HepG2 (cell line): ENCODE data around the gene ADCY10. TPM values are rescaled to one million over a fixed set of nuclear protein-coding genes. Genes with fewer than 3 reads are reported as not detected.
A peak's percentile ranks its signal among the peaks of the same experiment; 100 is the strongest.

ENCODE experiments used
- AKAP8 ChIP-seq: sonication (generic); formaldehyde crosslinking; IDR thresholded peaks from 2 replicates; pipeline ENCODE4 v1.5.1; 2020; ENCODE audit warnings: mild to moderate bottlenecking, missing genetic modification reagents
- CCAR2 ChIP-seq: fragments of 200-400 bp; formaldehyde crosslinking; optimal IDR thresholded peaks from 2 replicates; pipeline ENCODE3; 2018; ENCODE audit warnings: low read depth, mild to moderate bottlenecking, low read length, moderate library complexity
- CREM ChIP-seq, 2 experiments: sonication (generic) in 1 of 2; formaldehyde crosslinking in 1 of 2; IDR thresholded peaks; 2 replicates each; pipeline versions ENCODE4 v1.4.0 to v1.6.1; 2016 to 2020; ENCODE audit warnings: antibody characterized with exemption in 1 of 2, mild to moderate bottlenecking in 1 of 2, missing genetic modification reagents in 1 of 2
- CSRNP2 ChIP-seq: sonication (generic); formaldehyde crosslinking; conservative IDR thresholded peaks from 2 replicates; pipeline ENCODE4 v1.8.0; 2022; ENCODE audit warnings: low read depth, missing genetic modification reagents
- ESRRA ChIP-seq: sonication (generic); formaldehyde crosslinking; IDR thresholded peaks from 2 replicates; pipeline ENCODE4 v1.5.1; 2020; ENCODE audit warnings: mild to moderate bottlenecking, low read depth, missing genetic modification reagents
- KDM5A ChIP-seq: fragments of 200-600 bp; sonication (generic); IDR thresholded peaks from 2 replicates; pipeline ENCODE4 v1.7.0; 2018; ENCODE audit warnings: antibody characterized with exemption, mild to moderate bottlenecking, low read length, borderline replicate concordance
- MED1 ChIP-seq: sonication (generic); formaldehyde crosslinking; IDR thresholded peaks from 2 replicates; pipeline ENCODE4 v1.4.0; 2020; ENCODE audit warnings: missing genetic modification reagents
- RCOR2 ChIP-seq: IDR thresholded peaks from 2 replicates; pipeline ENCODE4 v1.6.1; 2016; ENCODE audit warnings: missing biosample characterization, missing genetic modification reagents
- RFXAP ChIP-seq: sonication (generic); formaldehyde crosslinking; IDR thresholded peaks from 2 replicates; pipeline ENCODE4 v1.4.0; 2020; ENCODE audit warnings: missing genetic modification reagents, borderline replicate concordance
- SPEN ChIP-seq: sonication (generic); formaldehyde crosslinking; IDR thresholded peaks from 2 replicates; pipeline ENCODE4 v1.5.1; 2020; ENCODE audit warnings: low read depth, mild to moderate bottlenecking, missing genetic modification reagents
- ZNF232 ChIP-seq: sonication (generic); formaldehyde crosslinking; IDR thresholded peaks from 2 replicates; pipeline ENCODE4 v1.4.0; 2020; ENCODE audit warnings: missing genetic modification reagents, borderline replicate concordance
- ZNF333 ChIP-seq: sonication (generic); formaldehyde crosslinking; IDR thresholded peaks from 2 replicates; pipeline ENCODE4 v1.4.0; 2020; ENCODE audit warnings: mild to moderate bottlenecking, missing genetic modification reagents, borderline replicate concordance
- ZNF569 ChIP-seq: sonication (generic); formaldehyde crosslinking; IDR thresholded peaks from 2 replicates; pipeline ENCODE4 v1.5.0; 2020; ENCODE audit warnings: mild to moderate bottlenecking, missing genetic modification reagents, moderate library complexity, borderline replicate concordance
- ZNF761 ChIP-seq: sonication (generic); formaldehyde crosslinking; conservative IDR thresholded peaks from 2 replicates; pipeline ENCODE4 v1.4.0; 2020; ENCODE audit warnings: mild to moderate bottlenecking, missing genetic modification reagents
- ZSCAN22 ChIP-seq: sonication (generic); formaldehyde crosslinking; IDR thresholded peaks from 2 replicates; pipeline ENCODE4 v1.4.0; 2020; ENCODE audit warnings: mild to moderate bottlenecking, missing genetic modification reagents
- ZZZ3 ChIP-seq: sonication (generic); formaldehyde crosslinking; IDR thresholded peaks from 2 replicates; pipeline ENCODE4 v1.4.0; 2020; ENCODE audit warnings: missing genetic modification reagents, mild to moderate bottlenecking, borderline replicate concordance
- polyA plus RNA-seq, 8 experiments: library from polyadenylated mRNA; depleted of rRNA in 3 of 8; stranded (reverse) in 7 of 8; unstranded in 1 of 8; fragments of >200 nt; fragmentation: Illumina TruSeq in 4 of 8; extraction: Trizol in 4 of 8; gene quantifications; 2 replicates each; pipeline versions ENCODE4 v1.2.1 to v1.2.3, GENCODE V29; 2011 to 2016; ENCODE audit warnings: low read depth in 4 of 8, missing spikeins in 1 of 8, mixed read lengths in 1 of 8; ENCODE audit not compliant: insufficient read depth in 1 of 8
- total RNA-seq, 5 experiments: library from RNA; depleted of rRNA; stranded (reverse); fragments of >200 nt; fragmentation: Illumina TruSeq; extraction: Trizol; gene quantifications; 2 replicates each; pipeline ENCODE4 v1.2.3, GENCODE V29; 2016; ENCODE audit warnings: low read depth in 1 of 5
- TF ChIP-seq, protein P1 (sequence below): sonication (generic); formaldehyde crosslinking; IDR thresholded peaks from 2 replicates; pipeline ENCODE4 v1.8.0; 2022; ENCODE audit warnings: missing genetic modification reagents, mild to moderate bottlenecking, inconsistent platforms, borderline replicate concordance
- TF ChIP-seq, protein P2 (sequence below): sonication (generic); formaldehyde crosslinking; IDR thresholded peaks from 2 replicates; pipeline ENCODE4 v1.4.0; 2020; ENCODE audit warnings: missing genetic modification reagents

The ADCY10 gene
- total and polyA plus RNA-seq, 2 of the 13 experiments (the other 11 are each of a cell fraction or from before 2014, with no cell fraction given), result 0.02 to 0.03 TPM

DNA sequence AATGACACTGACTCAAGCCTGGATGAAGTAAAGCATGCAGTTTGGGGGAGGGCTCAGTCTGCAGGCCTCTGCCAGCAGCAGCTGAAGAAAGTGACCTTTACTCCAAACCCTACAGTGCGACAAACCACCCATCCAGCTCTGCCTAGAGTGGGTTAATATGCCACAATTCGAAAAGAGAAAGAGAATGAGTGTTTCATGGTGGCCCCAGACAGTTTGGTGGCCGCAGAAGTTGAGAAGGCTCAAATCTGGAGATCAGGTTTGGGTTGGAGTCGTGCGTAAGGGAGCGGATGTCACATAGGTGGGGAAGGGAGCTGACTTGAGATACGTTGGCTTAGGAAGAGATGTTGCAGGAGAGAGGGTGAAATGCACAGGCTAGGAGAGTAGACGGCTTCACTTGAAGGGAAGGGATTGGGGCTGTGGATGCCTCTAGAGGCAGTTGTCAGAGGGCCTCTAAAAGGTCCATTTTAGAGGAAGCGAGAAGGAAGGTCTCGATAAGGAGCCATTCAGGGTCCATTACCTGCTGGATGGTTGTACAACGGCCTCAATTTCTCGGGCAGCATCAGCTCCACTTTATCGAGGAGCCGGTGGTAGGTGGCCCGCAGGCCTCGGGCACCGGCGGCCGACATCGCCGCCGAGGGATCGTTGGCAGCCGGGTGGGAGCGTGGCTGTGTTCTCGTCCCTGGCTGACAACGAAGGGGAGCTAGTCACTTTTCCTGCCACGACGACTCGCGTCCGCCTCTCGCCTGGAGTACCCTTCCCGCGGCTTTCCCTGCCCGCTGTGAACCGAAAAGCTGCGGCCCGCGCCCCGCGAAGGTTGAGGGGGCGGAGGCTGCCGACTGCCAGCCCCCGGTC, 21.5 kb upstream of the ADCY10 start (continued):
- TF ChIP-seq ZNF569 (CRISPR knock-in tag) (no peak), SPEN (CRISPR knock-in tag) (peak; percentile 49; the same call in 1 of the 2 replicates), ZSCAN22 (CRISPR knock-in tag) (no peak; the same call in 1 of the 2 replicates), AKAP8 (CRISPR knock-in tag) (no peak), CREM (IDR thresholded peaks at IDR 0.05) (peak; percentile 29; the same call in 1 of the 2 replicates), CREM (CRISPR knock-in tag; IDR thresholded peaks at IDR 0.05) (no peak), ZNF761 (CRISPR knock-in tag) (no peak), RFXAP (CRISPR knock-in tag) (no peak), CSRNP2 (no peak), RCOR2 (no peak), MED1 (CRISPR knock-in tag) (peak; percentile 13), KDM5A (no peak), ZNF333 (CRISPR knock-in tag) (peak; percentile 83), ZNF232 (CRISPR knock-in tag) (peak; percentile 63; the same call in 1 of the 2 replicates), ZZZ3 (CRISPR knock-in tag) (no peak), CCAR2 (no peak), ESRRA (peak; percentile 73)
- TF ChIP-seq, protein P1, sequence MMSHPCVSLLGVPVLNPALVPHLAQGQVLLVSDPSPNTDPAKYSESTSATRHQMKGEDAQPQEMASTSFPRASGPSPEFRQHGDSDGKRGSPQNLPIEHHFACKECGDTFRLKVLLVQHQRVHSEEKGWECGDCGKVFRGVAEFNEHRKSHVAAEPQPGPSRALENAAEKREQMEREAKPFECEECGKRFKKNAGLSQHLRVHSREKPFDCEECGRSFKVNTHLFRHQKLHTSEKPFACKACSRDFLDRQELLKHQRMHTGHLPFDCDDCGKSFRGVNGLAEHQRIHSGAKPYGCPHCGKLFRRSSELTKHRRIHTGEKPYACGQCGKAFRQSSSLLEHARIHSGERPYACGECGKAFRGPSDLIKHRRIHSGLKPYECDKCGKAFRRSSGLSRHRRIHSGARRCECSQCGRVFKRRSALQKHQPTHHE (CRISPR knock-in tag), result peak; percentile 75; the same call in 1 of the 2 replicates
- TF ChIP-seq, protein P2, sequence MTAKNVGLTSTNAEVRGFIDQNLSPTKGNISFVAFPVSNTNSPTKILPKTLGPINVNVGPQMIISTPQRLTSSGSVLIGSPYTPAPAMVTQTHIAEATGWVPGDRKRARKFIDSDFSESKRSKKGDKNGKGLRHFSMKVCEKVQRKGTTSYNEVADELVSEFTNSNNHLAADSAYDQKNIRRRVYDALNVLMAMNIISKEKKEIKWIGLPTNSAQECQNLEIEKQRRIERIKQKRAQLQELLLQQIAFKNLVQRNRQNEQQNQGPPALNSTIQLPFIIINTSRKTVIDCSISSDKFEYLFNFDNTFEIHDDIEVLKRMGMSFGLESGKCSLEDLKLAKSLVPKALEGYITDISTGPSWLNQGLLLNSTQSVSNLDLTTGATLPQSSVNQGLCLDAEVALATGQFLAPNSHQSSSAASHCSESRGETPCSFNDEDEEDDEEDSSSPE (CRISPR knock-in tag), result no peak
